Erythroblast (primary cell): ENCODE measurements around the gene MRPS15.

Experiments used
- DNase-seq, 2 experiments: peaks; one replicate each; lab custom pipeline; 2025; lab: John Stamatoyannopoulos, UW
- GATA1 ChIP-seq: IDR thresholded peaks from 2 replicates; pipeline ENCODE4 v1.6.1; 2011; ENCODE audit warnings: low read depth, mild to moderate bottlenecking, control low read depth, low read length, moderate library complexity
- POLR2A ChIP-seq: IDR thresholded peaks from 2 replicates; pipeline ENCODE4 v1.6.1; 2011; ENCODE audit warnings: mild to moderate bottlenecking, low read length

The MRPS15 gene

GRCh38 chr1:36408479-36408878, 55.7 kb downstream of the MRPS15 start:
- no peak for TF ChIP-seq POLR2A
- TF ChIP-seq GATA1: no peak
- no peak for DNase-seq

DNA sequence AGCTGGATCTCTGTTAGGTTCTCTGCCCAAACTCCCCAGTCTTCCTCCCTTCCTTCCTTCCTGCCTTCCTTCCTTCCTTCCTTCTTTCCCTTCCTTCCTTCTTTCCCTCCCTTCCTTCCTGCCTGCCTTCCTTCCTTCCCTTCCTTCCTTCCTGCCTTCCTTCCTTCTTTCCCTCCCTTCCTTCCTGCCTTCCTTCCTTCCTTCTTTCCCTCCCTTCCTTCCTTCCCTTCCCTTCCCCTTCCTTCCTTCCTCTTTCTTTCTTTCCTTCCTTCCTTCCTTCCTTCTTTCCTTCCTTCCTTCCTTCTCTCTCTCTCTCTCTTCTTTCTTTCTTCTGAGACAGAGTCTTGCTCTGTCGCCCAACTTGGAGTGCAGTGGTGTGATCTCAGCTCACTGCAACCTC, 57.7 kb downstream of the MRPS15 start:
- TF ChIP-seq GATA1 (no peak), POLR2A (no peak)
- no peak for DNase-seq
